HAP-1 (cell line): ENCODE data around the gene THEM4.

ENCODE experiments used
- DNase-seq, 2 experiments: peaks; one replicate each; pipeline ENCODE4 v3.0.0-alpha.2; 2016 to 2020; ENCODE audit warnings: low spot score in 2 of 2
- H3K27me3 ChIP-seq: fragments of 250-450 bp; sonication (Bioruptor Pico); 2 replicates; pipeline ENCODE4 v1.5.1; 2020; ENCODE audit warnings: low read depth, mild to moderate bottlenecking, moderate library complexity
- H3K36me3 ChIP-seq: fragments of 250-450 bp; sonication (Bioruptor Pico); replicated peaks from 2 replicates; pipeline ENCODE4 v1.5.1; 2020; ENCODE audit warnings: mild to moderate bottlenecking
- H3K4me1 ChIP-seq: fragments of 250-450 bp; sonication (Bioruptor Pico); 2 replicates; pipeline ENCODE4 v1.5.1; 2020; ENCODE audit warnings: mild to moderate bottlenecking
- H3K4me3 ChIP-seq: fragments of 250-450 bp; sonication (Bioruptor Pico); 2 replicates; pipeline ENCODE4 v1.5.1; 2020; ENCODE audit warnings: mild to moderate bottlenecking, moderate library complexity
- H3K9me3 ChIP-seq: fragments of 250-450 bp; sonication (Bioruptor Pico); 2 replicates; pipeline ENCODE4 v1.5.1; 2020; ENCODE audit warnings: mild to moderate bottlenecking, moderate library complexity
- in situ Hi-C: fragments of 300-500 bp; cut with MboI; formaldehyde crosslinking; loops from 3 replicates; pipeline ENCODE4 v1.14.3; 2020; ENCODE audit warnings: low sequenced_read_pairs, inconsistent platforms, mixed read lengths

THEM4 gene

GRCh38 chr1:151839457-151840403 is 69.6 kb downstream of the THEM4 start, which contains the start of gene C2CD4D:
C2CD4D (minus strand) TSS chr1:151839820; CDS start chr1:151838989, 831 bp downstream.
- no peaks in the 10 kb centered on the region; the same call in 1 of the 2 replicates for H3K9me3 ChIP-seq
- in situ Hi-C loops = no loop called here
- H3K4me3 ChIP-seq = no peak within 1 kb of the TSS
- no peaks in the 10 kb centered on the region for H3K27me3 ChIP-seq
- H3K4me1 ChIP-seq = no peaks in the 10 kb centered on the region
- no peak for DNase-seq
- H3K36me3 ChIP-seq = no peaks in the 10 kb centered on the region

DNA sequence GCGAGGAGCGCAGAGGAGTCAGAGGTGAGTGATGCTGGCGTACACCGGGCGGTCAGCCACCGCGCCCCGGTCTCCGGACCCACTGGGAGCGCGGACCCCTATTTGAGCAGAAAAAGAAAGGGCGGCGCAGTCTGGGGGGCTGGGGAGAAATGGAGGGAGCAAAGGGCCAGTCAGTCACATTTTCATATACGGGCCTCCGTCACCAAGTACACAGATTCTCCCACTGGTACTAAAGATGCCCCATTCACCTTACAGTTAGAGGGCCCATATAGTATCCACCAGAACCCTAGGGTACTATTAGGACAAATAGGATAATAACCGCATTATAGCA is 70.3 kb downstream of the THEM4 start:
- Histone ChIP-seq H3K4me1 (no peaks in the 10 kb centered on the region), H3K36me3 (no peaks in the 10 kb centered on the region), H3K9me3 (no peaks in the 10 kb centered on the region; the same call in 1 of the 2 replicates), H3K4me3 (no peak overlapping the region), H3K27me3 (no peaks in the 10 kb centered on the region)
- in situ Hi-C loops = no loop called here
- no peak for DNase-seq

- Histone ChIP-seq H3K27me3 (no peaks in the 10 kb centered on the region), H3K36me3 (no peaks in the 10 kb centered on the region), H3K9me3 (no peaks in the 10 kb centered on the region; the same call in 1 of the 2 replicates), H3K4me1 (no peaks in the 10 kb centered on the region), H3K4me3 (no peak overlapping the region)
- DNase-seq = no peak
- in situ Hi-C loops = no loop called here
These were observed 70.9 kb downstream of the THEM4 start for GRCh38 chr1:151838222-151839081.

GRCh38 chr1:151837884-151838221 is 71.5 kb downstream of the THEM4 start:
- in situ Hi-C loops = no loop called here
- H3K4me3 ChIP-seq = no peak overlapping the region
- no peaks in the 10 kb centered on the region for H3K36me3 ChIP-seq
- no peaks in the 10 kb centered on the region for H3K4me1 ChIP-seq
- H3K27me3 ChIP-seq = no peaks in the 10 kb centered on the region
- no peaks in the 10 kb centered on the region; the same call in 1 of the 2 replicates for H3K9me3 ChIP-seq
- DNase-seq = no peak

DNA sequence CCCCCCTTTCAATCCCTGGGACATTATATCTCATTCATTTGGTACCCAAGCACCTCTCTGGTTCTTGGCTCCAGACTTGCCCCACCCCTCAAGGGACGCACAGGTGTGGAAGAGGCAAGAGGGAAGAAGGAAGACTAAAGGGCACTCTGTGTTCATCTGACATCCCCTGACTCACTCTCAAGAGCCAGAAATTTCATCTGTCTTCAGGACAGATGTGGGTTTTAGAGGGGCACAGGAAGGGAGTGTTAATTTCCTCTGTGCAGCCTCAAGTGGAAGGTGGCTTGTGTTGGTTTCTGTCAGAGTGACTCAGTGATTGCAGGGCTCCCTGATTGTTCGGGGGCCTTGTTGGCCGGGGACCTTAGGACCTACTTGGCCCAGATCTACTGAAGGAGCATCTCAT is 72.1 kb downstream of the THEM4 start:
- no peak for DNase-seq
- Histone ChIP-seq H3K36me3 (no peaks in the 10 kb centered on the region), H3K9me3 (no peaks in the 10 kb centered on the region; the same call in 1 of the 2 replicates), H3K4me1 (no peaks in the 10 kb centered on the region), H3K27me3 (no peaks in the 10 kb centered on the region), H3K4me3 (no peak overlapping the region)
- in situ Hi-C loops = no loop called here

- in situ Hi-C loops = no loop called here
- Histone ChIP-seq H3K4me1 (no peaks in the 10 kb centered on the region), H3K4me3 (no peak overlapping the region), H3K36me3 (no peaks in the 10 kb centered on the region), H3K27me3 (no peaks in the 10 kb centered on the region), H3K9me3 (no peaks in the 10 kb centered on the region; the same call in 1 of the 2 replicates)
- DNase-seq = no peak
These were observed 73.7 kb downstream of the THEM4 start for GRCh38 chr1:151835596-151835995.

DNA sequence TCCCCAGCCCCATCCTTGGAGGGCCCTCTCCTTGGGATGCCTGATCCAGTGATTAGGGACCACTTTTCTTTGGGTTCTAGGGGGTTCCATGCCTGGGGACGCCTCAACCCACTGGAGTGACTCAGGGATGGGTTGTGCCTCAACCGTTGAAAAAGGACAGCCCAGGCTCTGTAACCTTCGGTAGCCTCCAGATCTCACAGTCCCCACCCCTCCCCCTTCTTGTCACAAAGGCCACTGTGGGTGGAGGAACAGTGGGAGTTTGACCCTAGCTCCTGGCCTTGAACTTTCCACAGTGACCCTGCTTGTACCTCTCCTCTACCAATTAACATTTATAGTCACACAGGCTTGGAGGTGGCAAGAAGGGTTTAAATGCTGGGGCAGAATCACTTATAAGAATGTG is 75.1 kb downstream of the THEM4 start:
- Histone ChIP-seq H3K4me3 (no peak overlapping the region), H3K27me3 (no peaks in the 10 kb centered on the region), H3K4me1 (no peaks in the 10 kb centered on the region), H3K36me3 (no peaks in the 10 kb centered on the region), H3K9me3 (no peaks in the 10 kb centered on the region)
- no peak for DNase-seq
- in situ Hi-C loops = no loop called here

GRCh38 chr1:151833172-151833900 is 76.0 kb downstream of the THEM4 start:
- in situ Hi-C loops = no loop called here
- Histone ChIP-seq H3K4me1 (no peaks in the 10 kb centered on the region), H3K27me3 (no peaks in the 10 kb centered on the region), H3K36me3 (no peaks in the 10 kb centered on the region), H3K4me3 (no peak overlapping the region), H3K9me3 (no peaks in the 10 kb centered on the region)
- DNase-seq = no peak

DNA sequence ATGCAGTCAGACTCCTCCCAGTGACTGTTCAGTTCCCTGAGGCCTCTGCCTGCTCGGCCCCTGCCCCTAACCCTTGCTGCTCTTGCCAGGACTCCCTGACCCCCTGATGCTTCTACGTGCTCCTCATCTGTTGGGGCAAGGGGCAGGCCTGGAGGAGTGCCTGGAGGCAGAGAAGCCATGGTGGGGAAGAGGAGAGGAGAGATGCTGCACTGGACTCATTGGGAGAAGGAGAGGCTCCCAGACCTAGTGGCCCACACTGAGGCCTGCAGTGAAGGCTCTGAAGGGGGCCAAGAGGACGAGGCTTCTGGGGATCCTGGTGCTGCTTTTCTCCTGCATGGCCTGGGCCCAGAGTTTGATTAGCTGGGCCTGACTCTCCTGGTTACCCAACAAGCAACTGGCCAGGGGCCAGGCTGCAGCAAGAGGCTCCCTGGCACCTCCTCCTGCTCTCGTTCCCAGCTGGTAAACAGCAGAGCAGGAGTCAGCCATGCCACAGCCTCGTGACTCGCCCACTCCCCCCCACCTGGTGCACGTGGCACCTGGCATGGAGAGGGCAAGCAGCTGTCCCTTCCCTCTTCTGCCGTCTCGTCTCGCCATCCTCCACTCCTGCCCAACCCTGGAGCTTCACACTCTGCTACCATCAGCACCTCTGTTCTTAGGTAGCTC is 76.9 kb downstream of the THEM4 start:
- Histone ChIP-seq H3K4me3 (no peak overlapping the region), H3K36me3 (no peaks in the 10 kb centered on the region), H3K4me1 (no peaks in the 10 kb centered on the region), H3K9me3 (no peaks in the 10 kb centered on the region), H3K27me3 (no peaks in the 10 kb centered on the region)
- in situ Hi-C loops = no loop called here
- DNase-seq = no peak

DNA sequence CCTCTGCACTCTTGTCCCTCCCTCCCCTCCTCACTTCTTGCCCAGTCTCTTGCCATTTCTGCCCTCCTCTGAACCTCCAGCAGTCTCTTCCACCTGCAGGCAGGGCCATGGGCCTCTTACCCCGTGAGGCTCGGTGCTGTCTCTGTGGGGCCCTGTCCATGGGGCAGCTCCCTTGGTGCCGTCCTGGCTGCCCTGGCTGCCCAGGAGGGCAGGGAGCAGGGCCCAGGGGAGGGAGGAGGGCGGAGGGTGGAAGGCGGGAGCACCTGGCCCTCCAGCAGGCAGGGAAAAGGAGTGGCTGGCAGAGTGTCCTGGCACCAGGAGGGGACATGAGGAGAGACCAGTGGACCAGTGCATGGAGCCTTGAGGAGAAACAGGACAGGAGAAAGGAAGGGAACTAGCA is 77.7 kb downstream of the THEM4 start, which contains the start of gene RORC:
RORC (minus strand) TSS at position 198 of the 400 bp plus-strand sequence; CDS start at position 160, 38 bp downstream.
- Histone ChIP-seq H3K36me3 (no peaks in the 10 kb centered on the region), H3K27me3 (no peaks in the 10 kb centered on the region), H3K4me1 (no peaks in the 10 kb centered on the region), H3K4me3 (no peak within 1 kb of the TSS), H3K9me3 (no peaks in the 10 kb centered on the region)
- DNase-seq = no peak
- in situ Hi-C loops = no loop called here

DNA sequence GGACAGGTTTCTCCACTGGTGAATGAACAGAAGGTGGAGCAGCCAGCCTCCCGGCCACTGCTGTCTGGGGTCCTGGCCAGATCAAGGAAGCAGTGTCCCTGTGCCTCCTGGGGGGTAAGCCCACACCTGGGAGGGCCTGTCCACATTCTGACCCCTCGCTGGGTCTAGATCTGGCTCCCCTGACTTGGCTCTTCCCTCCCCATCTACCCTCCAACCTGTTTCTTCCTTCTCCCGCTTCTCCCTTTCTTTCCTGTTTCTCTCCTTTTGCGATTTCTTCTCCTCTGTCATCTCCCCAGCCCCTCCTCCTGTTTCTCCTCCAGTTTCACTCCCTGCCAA is 78.1 kb downstream of the THEM4 start:
- H3K4me3 ChIP-seq = no peak overlapping the region
- in situ Hi-C loops = no loop called here
- no peak for DNase-seq
- H3K27me3 ChIP-seq = no peaks in the 10 kb centered on the region
- no peaks in the 10 kb centered on the region for H3K9me3 ChIP-seq
- H3K36me3 ChIP-seq = no peaks in the 10 kb centered on the region
- H3K4me1 ChIP-seq = no peaks in the 10 kb centered on the region

- H3K36me3 ChIP-seq = no peaks in the 10 kb centered on the region
- no peaks in the 10 kb centered on the region for H3K4me1 ChIP-seq
- no peaks in the 10 kb centered on the region for H3K9me3 ChIP-seq
- H3K27me3 ChIP-seq = no peaks in the 10 kb centered on the region
- in situ Hi-C loops = no loop called here
- no peak for DNase-seq
- H3K4me3 ChIP-seq = no peak overlapping the region
These were observed 79.3 kb downstream of the THEM4 start for GRCh38 chr1:151830055-151830454.

GRCh38 chr1:151829352-151830046 is 79.8 kb downstream of the THEM4 start:
- H3K27me3 ChIP-seq = no peaks in the 10 kb centered on the region
- no peaks in the 10 kb centered on the region for H3K36me3 ChIP-seq
- DNase-seq = no peak
- no peaks in the 10 kb centered on the region for H3K9me3 ChIP-seq
- in situ Hi-C loops = no loop called here
- no peak overlapping the region for H3K4me3 ChIP-seq
- H3K4me1 ChIP-seq = no peaks in the 10 kb centered on the region
